BLaER1 (cell line): ENCODE results near the gene CEP295NL.

ENCODE experiments used
- H3K27ac ChIP-seq: shearing (Covaris generic); formaldehyde crosslinking; 2 replicates; pipeline ENCODE4 v1.8.1; 2022
- H3K27me3 ChIP-seq: shearing (Covaris generic); formaldehyde crosslinking; 2 replicates; pipeline ENCODE4 v1.8.1; 2022
- H3K36me3 ChIP-seq: shearing (Covaris generic); formaldehyde crosslinking; 2 replicates; pipeline ENCODE4 v1.8.1; 2022
- H3K4me1 ChIP-seq: shearing (Covaris generic); formaldehyde crosslinking; 2 replicates; pipeline ENCODE4 v1.8.1; 2022
- H3K4me2 ChIP-seq: shearing (Covaris generic); formaldehyde crosslinking; 2 replicates; pipeline ENCODE4 v1.8.1; 2022
- H3K4me3 ChIP-seq: shearing (Covaris generic); formaldehyde crosslinking; 2 replicates; pipeline ENCODE4 v1.8.1; 2022
- H3K9ac ChIP-seq: shearing (Covaris generic); formaldehyde crosslinking; 2 replicates; pipeline ENCODE4 v1.8.1; 2022
- H3K9me3 ChIP-seq: shearing (Covaris generic); formaldehyde crosslinking; 2 replicates; pipeline ENCODE4 v1.8.1; 2022
- H4K20me1 ChIP-seq: shearing (Covaris generic); formaldehyde crosslinking; 2 replicates; pipeline ENCODE4 v1.8.1; 2022
- Cebpa-rat ChIP-seq: shearing (Covaris generic); IDR thresholded peaks from 2 replicates; pipeline ENCODE4 v1.8.1; 2022

CEP295NL gene

GRCh38 chr17:78944956-78945355 is 42.0 kb upstream of the CEP295NL start:
- peak overlapping the region; percentile 60; the same call in 1 of the 2 replicates for H3K27ac ChIP-seq
- no peaks in the 10 kb centered on the region for H4K20me1 ChIP-seq
- H3K36me3 ChIP-seq, result no peaks in the 10 kb centered on the region
- peak overlapping the region; percentile 85 for H3K4me2 ChIP-seq
- no peak for TF ChIP-seq Cebpa-rat
- no peak overlapping the region for H3K9ac ChIP-seq
- H3K4me1 ChIP-seq, result peaks cover 66% of the 10 kb centered on the region
- no peaks in the 10 kb centered on the region for H3K27me3 ChIP-seq
- H3K9me3 ChIP-seq, result peaks cover 3% of the 10 kb centered on the region
- H3K4me3 ChIP-seq, result no peak overlapping the region

GRCh38 chr17:78944026-78944425 is 41.0 kb upstream of the CEP295NL start:
- Histone ChIP-seq H4K20me1 (no peaks in the 10 kb centered on the region), H3K36me3 (no peaks in the 10 kb centered on the region), H3K9ac (no peak overlapping the region), H3K4me3 (no peak overlapping the region), H3K27ac (0 out of 2 replicates have a peak overlapping the region, but pooled peaks have one; percentile 18), H3K4me1 (peaks cover 75% of the 10 kb centered on the region), H3K4me2 (peak overlapping the region; percentile 85), H3K27me3 (no peaks in the 10 kb centered on the region), H3K9me3 (no peaks in the 10 kb centered on the region)
- TF ChIP-seq Cebpa-rat, result no peak

GRCh38 chr17:78940708-78941107 is 37.7 kb upstream of the CEP295NL start:
- Histone ChIP-seq H3K27me3 (no peaks in the 10 kb centered on the region), H3K9ac (no peak overlapping the region), H4K20me1 (no peaks in the 10 kb centered on the region), H3K4me1 (peaks cover 49% of the 10 kb centered on the region), H3K4me3 (no peak overlapping the region), H3K27ac (no peak overlapping the region), H3K36me3 (no peaks in the 10 kb centered on the region), H3K9me3 (no peaks in the 10 kb centered on the region), H3K4me2 (peak overlapping the region; percentile 45; the same call in 1 of the 2 replicates)
- no peak for TF ChIP-seq Cebpa-rat

GRCh38 chr17:78940258-78940657 is 37.3 kb upstream of the CEP295NL start:
- H4K20me1 ChIP-seq, result no peaks in the 10 kb centered on the region
- H3K4me3 ChIP-seq, result no peak overlapping the region
- no peaks in the 10 kb centered on the region for H3K27me3 ChIP-seq
- no peak overlapping the region for H3K9ac ChIP-seq
- no peak for TF ChIP-seq Cebpa-rat
- peak overlapping the region; percentile 45 for H3K4me2 ChIP-seq
- no peaks in the 10 kb centered on the region for H3K9me3 ChIP-seq
- no peak overlapping the region for H3K27ac ChIP-seq
- peaks cover 49% of the 10 kb centered on the region for H3K4me1 ChIP-seq
- no peaks in the 10 kb centered on the region for H3K36me3 ChIP-seq

- H3K4me2 ChIP-seq, result peak overlapping the region; percentile 45
These were observed 36.6 kb upstream of the CEP295NL start for GRCh38 chr17:78939615-78940014.

GRCh38 chr17:78937561-78937960 is 34.6 kb upstream of the CEP295NL start:
- no peaks in the 10 kb centered on the region for H3K9me3 ChIP-seq
- no peak overlapping the region for H3K4me3 ChIP-seq
- no peak overlapping the region for H3K27ac ChIP-seq
- TF ChIP-seq Cebpa-rat, result no peak
- H3K36me3 ChIP-seq, result no peaks in the 10 kb centered on the region
- H3K4me1 ChIP-seq, result peaks cover 51% of the 10 kb centered on the region
- no peaks in the 10 kb centered on the region for H4K20me1 ChIP-seq
- H3K27me3 ChIP-seq, result no peaks in the 10 kb centered on the region
- H3K9ac ChIP-seq, result no peak overlapping the region
- H3K4me2 ChIP-seq, result no peak overlapping the region

More at GRCh38 chr17:78939615-78940014, 36.6 kb upstream of the CEP295NL start:
- no peak overlapping the region for H3K4me3 ChIP-seq
- H4K20me1 ChIP-seq, result no peaks in the 10 kb centered on the region
- TF ChIP-seq Cebpa-rat, result no peak
- peaks cover 49% of the 10 kb centered on the region for H3K4me1 ChIP-seq
- H3K9me3 ChIP-seq, result no peaks in the 10 kb centered on the region
- no peaks in the 10 kb centered on the region for H3K27me3 ChIP-seq
- no peaks in the 10 kb centered on the region for H3K36me3 ChIP-seq
- H3K27ac ChIP-seq, result peak overlapping the region; percentile 23; the same call in 1 of the 2 replicates
- H3K9ac ChIP-seq, result no peak overlapping the region

GRCh38 chr17:78935419-78936323 is 32.7 kb upstream of the CEP295NL start:
- peak overlapping the region; percentile 43; the same call in 1 of the 2 replicates for H3K9ac ChIP-seq
- no peaks in the 10 kb centered on the region for H4K20me1 ChIP-seq
- peak overlapping the region; percentile 93 for H3K4me2 ChIP-seq
- no peak for TF ChIP-seq Cebpa-rat
- H3K27me3 ChIP-seq, result no peaks in the 10 kb centered on the region
- H3K36me3 ChIP-seq, result no peaks in the 10 kb centered on the region
- H3K27ac ChIP-seq, result 0 out of 2 replicates have a peak overlapping the region, but pooled peaks have one; percentile 80
- H3K4me3 ChIP-seq, result no peak overlapping the region
- peaks cover 55% of the 10 kb centered on the region for H3K4me1 ChIP-seq
- no peaks in the 10 kb centered on the region for H3K9me3 ChIP-seq

DNA sequence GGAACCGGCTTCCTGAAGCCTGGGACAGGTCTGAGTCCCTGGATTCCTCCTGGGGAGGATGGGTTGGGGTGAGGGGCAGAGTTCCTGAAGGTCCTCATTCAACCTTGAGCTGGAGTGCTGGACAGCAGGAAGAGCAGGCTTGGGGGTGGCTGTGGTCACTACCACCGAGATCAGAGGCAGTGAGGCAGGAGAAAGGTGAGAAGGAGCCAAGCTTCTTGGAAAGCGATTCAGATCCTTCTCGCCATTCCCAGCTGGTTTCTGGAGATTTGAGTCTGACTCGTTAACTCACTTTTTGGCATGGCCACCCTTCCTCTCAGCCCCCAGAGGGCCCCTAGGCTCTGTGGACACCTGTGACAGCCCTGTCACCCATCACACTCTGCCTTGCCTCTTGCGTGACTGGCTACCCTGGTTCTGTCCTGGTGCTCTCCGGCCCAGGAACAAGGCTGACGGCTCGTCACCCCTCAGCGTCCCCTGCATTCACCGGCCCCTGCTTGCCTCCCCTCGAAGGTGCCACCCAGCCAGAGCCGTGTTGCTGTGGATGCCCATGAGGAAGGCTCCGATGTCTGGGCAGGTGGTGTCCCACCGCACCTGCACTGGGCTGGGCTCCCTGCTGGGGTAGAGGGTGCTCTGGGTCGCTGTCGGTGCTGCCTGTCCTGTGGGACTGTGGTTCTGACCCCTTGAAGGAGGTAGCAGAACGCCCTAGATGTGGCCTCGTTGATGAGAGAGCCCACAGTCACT is 31.8 kb upstream of the CEP295NL start:
- Histone ChIP-seq H3K27ac (peak overlapping the region; percentile 80), H4K20me1 (no peaks in the 10 kb centered on the region), H3K36me3 (no peaks in the 10 kb centered on the region), H3K4me1 (peaks cover 46% of the 10 kb centered on the region), H3K4me3 (0 out of 2 replicates have a peak overlapping the region, but pooled peaks have one; percentile 44), H3K27me3 (no peaks in the 10 kb centered on the region), H3K9ac (peak overlapping the region; percentile 61; the same call in 1 of the 2 replicates), H3K9me3 (no peaks in the 10 kb centered on the region), H3K4me2 (peak overlapping the region; percentile 93)
- no peak for TF ChIP-seq Cebpa-rat

DNA sequence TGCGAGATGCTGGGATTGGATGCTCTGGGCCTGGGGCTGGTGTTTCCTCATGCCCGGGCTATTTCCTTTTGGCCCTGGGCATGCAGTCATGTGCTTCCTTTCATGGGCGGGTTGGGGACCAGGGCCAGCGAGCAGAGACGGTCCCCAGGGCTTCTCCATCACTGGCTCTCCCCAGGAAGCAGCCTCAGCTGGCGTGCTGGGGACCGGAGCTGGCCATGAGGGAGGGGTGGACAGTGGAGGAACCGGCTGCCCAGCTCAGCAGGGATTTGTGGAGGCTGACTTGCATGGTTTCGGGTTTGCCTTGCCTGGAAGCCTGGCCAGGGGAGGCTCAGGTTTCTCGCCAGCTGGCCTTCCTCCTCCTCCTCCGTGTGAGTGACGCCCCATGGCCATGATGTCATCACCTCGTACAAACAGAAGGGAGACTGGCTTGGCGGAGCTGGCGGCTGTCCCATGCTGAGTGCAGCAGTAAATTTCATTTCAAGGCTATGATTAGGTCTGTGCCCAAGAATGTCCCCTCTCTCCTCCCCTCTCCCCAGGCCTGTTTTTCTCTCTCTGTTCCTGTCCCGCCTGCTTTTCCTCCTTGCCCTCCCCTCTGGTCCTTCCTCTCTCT is 31.1 kb upstream of the CEP295NL start:
- no peaks in the 10 kb centered on the region for H4K20me1 ChIP-seq
- H3K4me3 ChIP-seq, result peak overlapping the region; percentile 44
- TF ChIP-seq Cebpa-rat, result no peak
- H3K36me3 ChIP-seq, result no peaks in the 10 kb centered on the region
- peaks cover 39% of the 10 kb centered on the region for H3K4me1 ChIP-seq
- H3K9ac ChIP-seq, result peak overlapping the region; percentile 61
- no peaks in the 10 kb centered on the region for H3K27me3 ChIP-seq
- peak overlapping the region; percentile 93 for H3K4me2 ChIP-seq
- no peaks in the 10 kb centered on the region for H3K9me3 ChIP-seq
- peak overlapping the region; percentile 80 for H3K27ac ChIP-seq
